Measurements from ENCODE around the gene SART3.
"Not testable (repeated sequence)": the region's sequence is repeated elsewhere in the genome, so short reads cannot be mapped to it uniquely, and the experiment has no call there.

SART3 gene

GRCh38 chr12:108562348-108563135, 1.6 kb upstream of the SART3 start, which contains the start of gene ISCU:
ISCU (plus strand) TSS chr12:108562596; CDS start chr12:108562623, 27 bp downstream.
- DNase-seq = peak; percentile 97

GRCh38 chr12:108561852-108562347, 927 bp upstream of the SART3 start:
- DNase-seq = no peak

GRCh38 chr12:108560321-108560721, 652 bp downstream of the SART3 start:
- DNase-seq = peak; percentile 46

GRCh38 chr12:108559748-108560147, 1.2 kb downstream of the SART3 start:
- DNase-seq = no peak

GRCh38 chr12:108559007-108559655, 1.8 kb downstream of the SART3 start:
- DNase-seq = no peak

- DNase-seq = not testable (repeated sequence)
Measured at GRCh38 chr12:108555383-108555782, 5.6 kb downstream of the SART3 start.

GRCh38 chr12:108553799-108554198, 7.2 kb downstream of the SART3 start:
- DNase-seq = no peak

GRCh38 chr12:108551535-108551934, 9.4 kb downstream of the SART3 start:
- DNase-seq = peak; percentile 79

GRCh38 chr12:108548954-108549521, 11.9 kb downstream of the SART3 start:
- DNase-seq = no peak

- no peak for DNase-seq
Measured at GRCh38 chr12:108547686-108548085, 13.3 kb downstream of the SART3 start.

- peak; percentile 65 for DNase-seq
Measured at GRCh38 chr12:108543652-108544051, 17.3 kb downstream of the SART3 start.

- DNase-seq = peak; percentile 57
Measured at GRCh38 chr12:108542320-108542719, 18.7 kb downstream of the SART3 start.

GRCh38 chr12:108538616-108539195, 22.3 kb downstream of the SART3 start:
- no peak for DNase-seq

GRCh38 chr12:108538146-108538545, 22.8 kb downstream of the SART3 start:
- DNase-seq = no peak

GRCh38 chr12:108531929-108532848, 28.8 kb downstream of the SART3 start:
- peak; percentile 79 for DNase-seq

GRCh38 chr12:108530161-108530560, 30.8 kb downstream of the SART3 start:
- peak; percentile 22 for DNase-seq

GRCh38 chr12:108527166-108527496, 33.8 kb downstream of the SART3 start:
- no peak for DNase-seq

GRCh38 chr12:108526482-108527165, 34.3 kb downstream of the SART3 start:
- DNase-seq = peak; percentile 31

GRCh38 chr12:108525681-108526080, 35.3 kb downstream of the SART3 start:
- peak; percentile 65 for DNase-seq

- DNase-seq = no peak
Measured at GRCh38 chr12:108523365-108523764, 37.6 kb downstream of the SART3 start.

- DNase-seq = no peak
Measured at GRCh38 chr12:108519558-108519957, 41.4 kb downstream of the SART3 start.

Data from fibroblast of skin of right quadriceps (primary cell).